Measurements from ENCODE around the gene IPCEF1.

GRCh38 chr6:154125421-154125820 is 231.2 kb downstream of the IPCEF1 start:
- TF ChIP-seq CTCF (optimal IDR thresholded peaks at IDR 0.05 in 1 of 3, IDR thresholded peaks at IDR 0.05 in 1 of 3, conservative IDR thresholded peaks at IDR 0.05 in 1 of 3; ENCODE audit: extremely low read depth in 1 of 3, insufficient read depth in 2 of 3, low read length in 3 of 3) (no peak), EZH2 (IDR thresholded peaks at IDR 0.05; ENCODE audit: low read length) (no peak)

All from keratinocyte (primary cell).